Naive B cell (primary cell): ENCODE measurements around the gene PRKCD. TPM values are rescaled to one million over a fixed set of nuclear protein-coding genes. Genes with fewer than 3 reads are reported as not detected.

ENCODE experiments used
- ATAC-seq, 2 donors: fragments of 150-1000 bp; cut with Tn5 transposase; 2 replicates each; pipeline ENCODE4 v1.10.0; 2021; ENCODE audit warnings: low read depth in 2 of 2, mild to moderate bottlenecking in 2 of 2, moderate library complexity in 2 of 2
- DNase-seq: peaks from one replicate; pipeline ENCODE4 v3.0.0; 2022
- H3K27ac Mint-ChIP-seq, 6 donors: one replicate each; pipeline ENCODE4 v1.8.0; 2020 to 2022; ENCODE audit warnings: mild to moderate bottlenecking in 6 of 6, mixed read lengths in 6 of 6, moderate library complexity in 5 of 6, inconsistent platforms in 2 of 6
- H3K27me3 Mint-ChIP-seq, 3 donors: one replicate each; pipeline ENCODE4 v1.8.0; 2021 to 2022; ENCODE audit warnings: mixed read lengths in 3 of 3, mild to moderate bottlenecking in 1 of 3
- H3K36me3 Mint-ChIP-seq, 2 donors: one replicate each; pipeline ENCODE4 v1.8.0; 2020 to 2022; ENCODE audit warnings: mixed read lengths in 2 of 2, inconsistent platforms in 1 of 2, mild to moderate bottlenecking in 1 of 2
- H3K4me1 Mint-ChIP-seq, 3 donors: one replicate each; pipeline ENCODE4 v1.8.0; 2020 to 2022; ENCODE audit warnings: mixed read lengths in 3 of 3, inconsistent platforms in 1 of 3, mild to moderate bottlenecking in 1 of 3, moderate library complexity in 1 of 3
- H3K4me3 Mint-ChIP-seq, 8 donors: one replicate each; pipeline ENCODE4 v1.8.0; 2020 to 2022; ENCODE audit warnings: mild to moderate bottlenecking in 8 of 8, mixed read lengths in 8 of 8, moderate library complexity in 8 of 8, inconsistent platforms in 2 of 8
- H3K9me3 Mint-ChIP-seq, 7 donors: one replicate each; pipeline ENCODE4 v1.8.0; 2020 to 2022; ENCODE audit warnings: mixed read lengths in 7 of 7, mild to moderate bottlenecking in 5 of 7, inconsistent platforms in 2 of 7, moderate library complexity in 1 of 7
- polyA plus RNA-seq, 6 donors: library from polyadenylated mRNA; unstranded; fragments of 300-500 nt; fragmentation: Illumina TruSeq; gene quantifications; one replicate each; pipeline ENCODE4 v1.2.3, GENCODE V29; 2021; ENCODE audit warnings: low read depth in 6 of 6

PRKCD gene
- polyA plus RNA-seq, 6 donors from 2014 or later = 22.2 to 53.0 (median 31.6) TPM

DNA sequence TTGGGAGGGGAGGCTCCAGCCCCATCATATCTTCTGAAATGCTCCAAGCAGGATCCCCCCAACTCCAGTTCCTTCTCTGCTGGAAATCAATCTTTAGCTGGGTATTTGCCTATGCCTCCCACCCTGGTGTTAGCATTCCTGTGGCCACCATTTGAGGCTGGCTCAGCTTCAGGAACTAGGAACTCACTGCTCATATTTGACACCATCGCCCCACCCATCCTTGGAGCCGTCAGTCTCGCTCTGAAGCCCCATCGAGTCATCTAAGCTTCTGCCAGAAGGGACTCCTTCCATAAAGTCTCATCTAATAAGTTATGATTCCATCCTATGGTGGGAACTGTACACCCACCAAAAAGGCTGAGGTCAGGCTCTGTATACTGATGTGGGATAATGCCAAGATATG, 26.4 kb downstream of the PRKCD start:
- ATAC-seq = no peak
- no peak for DNase-seq
- no peak overlapping the region for H3K4me3 Mint-ChIP-seq
- no peaks in the 10 kb centered on the region for H3K9me3 Mint-ChIP-seq
- H3K27ac Mint-ChIP-seq = peak overlapping the region in 1 of 6 donors; percentile 33
- peaks cover 11 to 20% of the 10 kb centered on the region in 2 donors for H3K36me3 Mint-ChIP-seq
- H3K4me1 Mint-ChIP-seq = peaks cover 0 to 7% (median 2%) of the 10 kb centered on the region in 3 donors
- H3K27me3 Mint-ChIP-seq = no peaks in the 10 kb centered on the region

DNA sequence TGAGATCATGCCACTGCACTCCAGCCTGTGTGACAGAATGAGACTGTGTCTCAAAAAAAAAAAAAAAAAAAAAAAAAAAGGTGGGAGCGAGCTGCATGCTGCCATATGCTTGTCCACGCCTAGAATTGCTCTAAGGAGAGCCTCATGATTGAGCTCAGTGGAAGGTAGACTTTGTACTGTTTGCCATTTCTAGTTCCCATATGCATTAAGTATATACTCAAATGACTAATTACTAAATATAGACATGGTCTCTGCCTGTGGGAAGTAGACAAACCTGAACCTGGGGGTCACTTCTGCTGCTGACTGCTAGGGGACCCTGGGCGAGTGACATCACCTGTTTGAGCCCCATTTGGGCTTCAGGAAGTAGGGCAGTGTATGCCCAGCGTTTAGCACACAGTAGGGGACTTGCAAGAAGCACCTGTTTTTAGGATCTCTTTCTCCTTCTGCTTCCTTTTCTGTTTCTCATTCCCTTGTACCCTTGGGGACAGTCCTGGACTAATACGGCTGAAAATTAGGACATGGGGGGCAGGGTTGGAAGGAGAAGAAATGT, 27.2 kb downstream of the PRKCD start:
- Mint-ChIP-seq H3K4me3 (no peak overlapping the region), H3K27me3 (no peaks in the 10 kb centered on the region), H3K9me3 (no peaks in the 10 kb centered on the region), H3K36me3 (peaks cover 11 to 20% of the 10 kb centered on the region in 2 donors), H3K4me1 (peaks cover under 1 to 11% (median 2%) of the 10 kb centered on the region in 3 donors), H3K27ac (peak overlapping the region in 1 of 6 donors; percentile 47)
- DNase-seq = no peak
- no peak for ATAC-seq

DNA sequence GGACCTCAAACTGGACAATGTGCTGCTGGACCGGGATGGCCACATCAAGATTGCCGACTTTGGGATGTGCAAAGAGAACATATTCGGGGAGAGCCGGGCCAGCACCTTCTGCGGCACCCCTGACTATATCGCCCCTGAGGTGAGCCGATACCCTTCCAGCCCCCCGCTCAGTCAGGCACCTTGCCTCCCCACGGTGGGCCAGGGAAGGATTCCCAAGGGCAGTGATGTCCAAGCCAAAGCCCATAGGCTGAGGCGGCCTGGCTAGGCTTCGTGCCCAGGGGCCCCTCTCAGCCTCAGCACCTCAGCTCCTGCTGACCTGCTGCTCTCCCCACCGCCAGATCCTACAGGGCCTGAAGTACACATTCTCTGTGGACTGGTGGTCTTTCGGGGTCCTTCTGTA, 27.7 kb downstream of the PRKCD start:
- no peak overlapping the region for H3K4me3 Mint-ChIP-seq
- peak overlapping the region in 1 of 6 donors; percentile 47 for H3K27ac Mint-ChIP-seq
- DNase-seq (no peak), ATAC-seq (no peak)
- H3K9me3 Mint-ChIP-seq = no peaks in the 10 kb centered on the region
- no peaks in the 10 kb centered on the region for H3K27me3 Mint-ChIP-seq
- peaks cover 2 to 11% (median 6%) of the 10 kb centered on the region in 3 donors for H3K4me1 Mint-ChIP-seq
- H3K36me3 Mint-ChIP-seq = peaks cover 11 to 20% of the 10 kb centered on the region in 2 donors

DNA sequence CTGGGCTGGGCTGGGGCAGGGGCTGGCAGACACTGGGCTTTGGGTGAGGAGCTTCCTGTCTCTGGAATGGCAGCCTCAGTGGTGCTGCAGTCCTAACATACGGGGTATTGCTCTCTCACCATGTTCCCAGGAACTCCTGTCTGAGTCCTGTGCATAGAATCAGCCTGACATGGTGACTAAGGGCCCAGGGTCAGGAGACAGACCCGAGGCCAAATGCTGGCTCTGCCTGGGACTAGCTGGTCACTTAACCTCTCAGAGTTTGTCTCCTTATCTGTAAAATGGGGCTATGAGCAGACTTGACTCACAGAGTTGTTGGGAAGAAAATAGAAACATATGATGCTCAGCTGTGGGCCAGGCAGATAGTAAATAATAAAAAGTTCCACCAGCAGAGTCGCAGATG, 28.3 kb downstream of the PRKCD start:
- Mint-ChIP-seq H3K9me3 (no peaks in the 10 kb centered on the region), H3K36me3 (peaks cover 11 to 20% of the 10 kb centered on the region in 2 donors), H3K4me3 (no peak overlapping the region), H3K27me3 (no peaks in the 10 kb centered on the region), H3K4me1 (peaks cover 2 to 11% (median 6%) of the 10 kb centered on the region in 3 donors), H3K27ac (no peak overlapping the region)
- no peak for ATAC-seq
- DNase-seq = no peak

DNA sequence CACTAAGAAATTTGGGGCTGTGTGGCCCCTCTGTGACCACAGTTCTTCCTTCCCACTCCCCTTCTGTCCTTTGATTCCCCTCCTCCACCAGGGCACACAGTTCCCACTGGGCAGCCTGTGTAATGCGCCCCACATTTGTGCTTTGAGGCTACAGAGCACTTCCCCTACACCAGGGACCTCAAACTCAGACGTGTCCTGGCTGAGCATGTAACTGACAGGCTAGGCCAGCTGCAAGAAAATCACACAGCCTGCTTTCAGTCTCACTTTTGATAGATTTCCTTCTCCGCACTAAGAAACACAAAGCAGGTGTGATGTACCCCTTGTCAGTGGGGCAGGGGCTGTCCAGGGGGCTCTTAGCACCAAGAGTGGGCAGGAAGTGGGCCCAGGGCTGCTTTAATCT, 29.6 kb downstream of the PRKCD start:
- H3K36me3 Mint-ChIP-seq = peaks cover 11% of the 10 kb centered on the region in 2 donors
- no peaks in the 10 kb centered on the region for H3K27me3 Mint-ChIP-seq
- DNase-seq = no peak
- H3K9me3 Mint-ChIP-seq = no peaks in the 10 kb centered on the region
- H3K4me3 Mint-ChIP-seq = no peak overlapping the region
- H3K27ac Mint-ChIP-seq = peak overlapping the region in 2 of 6 donors; percentile 1 to 29
- H3K4me1 Mint-ChIP-seq = peaks cover 8 to 18% (median 14%) of the 10 kb centered on the region in 3 donors
- ATAC-seq = no peak

DNA sequence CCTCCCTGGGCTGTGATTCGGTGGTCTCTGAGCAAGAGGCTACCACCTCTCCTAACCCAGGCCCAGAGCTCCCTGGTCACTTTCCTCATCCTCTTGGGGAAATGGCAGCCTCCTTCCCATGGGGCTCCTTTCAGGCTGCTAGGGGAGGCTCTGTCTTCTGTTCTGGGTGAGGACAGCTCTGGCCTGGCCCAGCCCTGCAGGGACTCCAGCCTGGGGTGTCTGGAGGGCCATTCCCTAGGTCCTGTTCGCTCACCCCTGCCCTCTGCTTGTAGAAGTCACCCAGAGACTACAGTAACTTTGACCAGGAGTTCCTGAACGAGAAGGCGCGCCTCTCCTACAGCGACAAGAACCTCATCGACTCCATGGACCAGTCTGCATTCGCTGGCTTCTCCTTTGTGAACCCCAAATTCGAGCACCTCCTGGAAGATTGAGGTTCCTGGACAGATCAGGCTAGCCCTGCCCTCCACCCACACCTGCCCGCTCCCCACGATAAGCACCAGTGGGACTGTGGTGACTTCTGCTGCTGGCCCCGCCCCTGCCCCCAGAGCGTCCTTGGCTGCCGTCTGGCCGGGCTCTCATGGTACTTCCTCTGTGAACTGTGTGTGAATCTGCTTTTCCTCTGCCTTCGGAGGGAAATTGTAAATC, 30.9 kb downstream of the PRKCD start:
- Mint-ChIP-seq H3K27me3 (no peaks in the 10 kb centered on the region), H3K36me3 (peaks cover 11% of the 10 kb centered on the region in 2 donors), H3K9me3 (no peaks in the 10 kb centered on the region), H3K4me1 (peaks cover 10 to 18% (median 18%) of the 10 kb centered on the region in 3 donors), H3K27ac (peak overlapping the region in 2 of 6 donors; percentile 60 to 85), H3K4me3 (peak overlapping the region in 1 of 8 donors; percentile 9)
- ATAC-seq (peak in 1 of 2 donors; percentile 34), DNase-seq (no peak)

DNA sequence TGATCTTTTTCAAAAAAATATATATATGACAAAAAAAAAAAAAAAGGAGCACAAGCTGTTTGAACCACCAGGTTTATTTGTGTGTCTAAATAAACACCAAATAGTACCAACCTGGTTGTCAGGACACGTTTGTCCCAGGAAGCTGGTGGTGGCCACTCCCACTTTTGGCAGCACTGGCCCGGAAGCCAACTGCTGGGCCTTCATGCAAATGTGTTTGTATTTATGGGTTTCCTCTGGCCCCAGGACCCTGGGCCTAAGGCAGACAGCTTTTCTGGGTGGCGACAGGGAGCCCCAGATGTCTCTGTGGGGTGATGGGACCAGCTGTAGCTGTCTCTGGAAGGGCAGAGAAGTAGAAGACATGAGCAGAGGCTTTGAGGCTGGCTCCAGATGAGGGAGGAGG, 31.6 kb downstream of the PRKCD start:
- ATAC-seq (no peak), DNase-seq (no peak)
- H3K4me1 Mint-ChIP-seq = peaks cover 10 to 18% (median 18%) of the 10 kb centered on the region in 3 donors
- H3K27ac Mint-ChIP-seq = peak overlapping the region in 2 of 6 donors; percentile 74 to 85
- no peaks in the 10 kb centered on the region for H3K9me3 Mint-ChIP-seq
- H3K27me3 Mint-ChIP-seq = no peaks in the 10 kb centered on the region
- H3K4me3 Mint-ChIP-seq = peak overlapping the region in 3 of 8 donors; percentile 16 to 50 (median 30)
- peaks cover 11% of the 10 kb centered on the region in 2 donors for H3K36me3 Mint-ChIP-seq

DNA sequence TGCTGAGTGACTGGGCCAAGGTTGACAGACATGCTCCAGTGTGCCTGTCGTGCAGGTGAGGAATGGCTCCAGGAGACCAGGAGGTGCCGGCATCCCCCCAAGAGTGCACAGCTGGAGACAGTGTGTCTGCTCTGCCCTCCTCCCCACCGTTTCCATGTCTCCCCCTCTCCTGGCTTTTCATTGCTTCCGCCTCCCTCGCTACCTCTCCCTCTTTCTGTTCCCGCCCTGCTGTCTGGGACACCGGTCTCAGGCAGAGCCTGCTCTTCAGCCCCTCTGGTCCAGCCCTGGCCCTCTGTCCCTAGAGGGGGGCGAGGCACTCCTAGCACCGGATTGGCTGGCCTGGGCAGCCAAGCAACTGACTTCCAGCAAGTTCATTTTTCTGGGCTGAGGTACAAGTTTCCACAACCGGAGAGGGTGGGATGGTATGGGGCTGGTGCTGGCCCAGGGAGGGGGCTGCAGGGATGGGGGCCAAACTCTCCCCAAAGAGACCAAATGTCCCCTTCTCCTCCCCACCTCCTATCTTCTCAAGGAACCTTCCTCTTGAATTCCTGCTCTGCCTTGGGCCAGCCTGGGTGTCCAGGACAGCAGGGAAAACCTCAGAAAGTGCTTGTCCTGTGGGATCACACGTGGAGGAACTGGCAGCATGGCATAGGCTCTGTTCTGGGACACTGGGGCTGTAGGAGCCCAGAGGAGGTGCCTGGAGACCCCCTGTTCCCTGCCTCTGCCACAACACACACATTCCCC, 32.6 kb downstream of the PRKCD start:
- Mint-ChIP-seq H3K27me3 (no peaks in the 10 kb centered on the region), H3K9me3 (no peaks in the 10 kb centered on the region), H3K4me3 (peak overlapping the region in 1 of 8 donors; percentile 31), H3K36me3 (peaks cover 11% of the 10 kb centered on the region in 2 donors), H3K27ac (peak overlapping the region in 2 of 6 donors; percentile 57 to 85), H3K4me1 (peaks cover 10 to 18% (median 18%) of the 10 kb centered on the region in 3 donors)
- no peak for DNase-seq
- no peak for ATAC-seq

DNA sequence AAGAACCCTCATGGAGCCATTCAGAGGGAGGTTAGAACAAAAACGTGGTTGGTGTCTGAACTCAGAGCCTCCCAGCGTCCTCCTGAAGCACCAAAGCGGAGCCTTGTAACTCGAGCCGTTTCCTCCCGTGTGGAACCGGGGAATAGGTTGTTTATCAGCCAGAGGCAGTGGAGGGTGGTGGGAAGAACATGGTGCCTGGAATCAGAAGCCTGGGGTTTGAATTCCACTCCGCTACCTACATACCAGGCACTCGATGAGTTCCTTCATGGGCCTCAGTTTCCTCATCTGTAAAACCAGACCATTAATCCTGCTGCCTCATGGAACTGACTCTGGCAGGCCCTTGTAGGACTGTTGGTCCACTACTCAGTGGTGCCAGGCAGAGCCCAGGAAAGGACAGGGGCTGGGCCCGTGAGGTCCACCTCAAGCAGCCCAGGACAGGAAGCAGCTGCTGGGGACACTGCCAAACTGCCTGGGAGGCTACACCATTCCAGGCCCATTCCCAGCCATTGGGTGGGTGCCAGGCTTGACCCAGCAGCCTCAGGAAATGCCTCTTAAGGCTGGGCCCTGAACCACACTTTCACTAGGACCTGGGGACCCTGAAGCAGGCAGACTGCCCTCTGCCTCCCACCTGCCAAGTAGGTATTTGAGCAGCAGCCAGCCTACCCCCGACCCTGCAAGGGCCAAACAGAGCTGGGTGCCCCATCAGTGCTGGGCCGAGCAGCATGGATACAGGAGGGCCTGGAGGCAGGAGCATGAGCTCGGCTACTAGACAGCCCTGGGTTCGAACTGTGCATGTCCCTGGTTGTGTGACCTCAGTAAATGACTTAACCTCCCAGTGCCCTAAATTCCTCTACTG, 33.4 kb downstream of the PRKCD start:
- H3K4me1 Mint-ChIP-seq = peaks cover 10 to 18% (median 18%) of the 10 kb centered on the region in 3 donors
- H3K9me3 Mint-ChIP-seq = no peaks in the 10 kb centered on the region
- H3K27ac Mint-ChIP-seq = peak overlapping the region in 3 of 6 donors; percentile 38 to 85 (median 57)
- H3K4me3 Mint-ChIP-seq = no peak overlapping the region
- ATAC-seq (no peak), DNase-seq (no peak)
- H3K27me3 Mint-ChIP-seq = no peaks in the 10 kb centered on the region
- H3K36me3 Mint-ChIP-seq = peaks cover 11% of the 10 kb centered on the region in 2 donors

DNA sequence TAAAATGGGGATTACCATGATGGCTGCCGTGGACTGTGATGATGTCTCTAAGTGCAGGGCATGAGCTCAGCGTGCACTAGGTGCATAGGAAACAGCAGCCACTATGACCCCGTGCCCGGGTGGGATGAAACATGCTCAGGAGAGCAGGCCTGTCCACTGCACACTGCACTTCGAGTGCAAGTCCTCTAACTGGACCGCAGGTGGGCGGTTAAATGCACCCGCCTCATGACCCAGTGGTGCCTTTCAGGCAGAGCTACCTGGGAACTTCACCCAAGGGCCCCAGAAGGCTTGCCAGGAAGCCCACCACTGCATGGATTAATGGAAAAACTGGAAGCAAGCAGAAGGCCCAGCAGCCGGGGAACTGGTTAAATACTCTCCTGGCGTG, 34.0 kb downstream of the PRKCD start:
- no peaks in the 10 kb centered on the region for H3K9me3 Mint-ChIP-seq
- peaks cover 13 to 18% (median 18%) of the 10 kb centered on the region in 3 donors for H3K4me1 Mint-ChIP-seq
- no peaks in the 10 kb centered on the region for H3K27me3 Mint-ChIP-seq
- ATAC-seq (no peak), DNase-seq (no peak)
- H3K4me3 Mint-ChIP-seq = peak overlapping the region in 2 of 8 donors; percentile 24 to 32
- peaks cover 6 to 9% of the 10 kb centered on the region in 2 donors for H3K36me3 Mint-ChIP-seq
- H3K27ac Mint-ChIP-seq = peak overlapping the region in 3 of 6 donors; percentile 58 to 65 (median 58)

DNA sequence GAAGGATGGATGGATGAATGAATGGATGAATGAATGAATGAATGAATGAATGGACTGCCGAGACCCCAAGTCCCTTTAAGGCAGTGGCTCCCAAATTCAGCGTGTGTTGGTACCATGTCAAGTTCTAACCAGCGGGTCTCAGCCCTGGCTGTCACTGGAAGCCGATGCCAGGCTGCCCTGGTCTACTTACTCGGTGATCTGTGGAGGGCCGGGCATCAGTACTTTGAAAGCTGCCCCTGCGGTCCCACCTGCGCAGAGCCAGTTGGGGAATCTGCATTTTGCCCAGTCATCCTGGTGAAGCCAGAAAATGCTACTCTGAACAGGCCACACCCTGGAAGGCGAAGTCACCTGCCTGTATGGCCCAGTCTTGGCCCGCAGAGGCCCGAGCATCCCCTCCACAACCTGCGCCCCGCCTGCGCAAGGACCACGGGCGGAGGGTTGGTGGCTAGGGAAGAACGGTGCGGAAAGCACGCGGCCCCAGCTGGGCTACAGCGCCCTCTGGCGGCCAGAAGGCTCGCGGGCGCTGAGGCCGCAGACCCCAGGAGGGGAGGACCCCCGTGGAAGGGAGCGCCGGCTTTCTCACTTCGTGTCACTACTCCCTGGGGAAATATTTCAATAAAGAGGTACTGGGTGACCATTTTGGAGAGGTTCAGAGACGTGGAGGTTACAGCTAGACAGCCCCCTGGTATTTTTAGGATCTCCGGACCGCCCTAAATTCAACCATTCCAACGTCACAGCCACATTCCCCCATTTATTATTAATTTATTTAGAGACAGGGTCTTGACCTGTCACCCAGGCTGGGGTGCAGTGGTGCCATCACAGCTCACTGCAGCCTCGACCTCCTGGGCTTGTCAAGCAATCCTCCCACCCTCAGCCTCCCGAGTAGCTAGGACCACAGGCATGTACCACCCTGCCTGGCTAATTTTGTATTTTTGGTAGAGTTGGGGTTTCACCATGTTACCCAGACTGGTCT, 34.9 kb downstream of the PRKCD start:
- Mint-ChIP-seq H3K9me3 (no peaks in the 10 kb centered on the region), H3K4me3 (peak overlapping the region in 1 of 8 donors; percentile 32), H3K27ac (peak overlapping the region in 1 of 6 donors; percentile 58), H3K4me1 (peaks cover 11 to 18% (median 15%) of the 10 kb centered on the region in 3 donors), H3K36me3 (peaks cover 0 to 6% of the 10 kb centered on the region in 2 donors), H3K27me3 (no peaks in the 10 kb centered on the region)
- peak; percentile 64 for DNase-seq
- peak; percentile 75 to 83 for ATAC-seq
